Measurements from ENCODE around the gene DSCAML1. TPM values are rescaled to one million over a fixed set of nuclear protein-coding genes. Genes with fewer than 3 reads are reported as not detected.

The DSCAML1 gene
- total RNA-seq, 1 experiment from 2014 or later = 0.90 TPM

GRCh38 chr11:117640041-117640440 lies 157.0 kb downstream of the DSCAML1 start:
- TF ChIP-seq ZBTB43 (CRISPR knock-in tag; IDR thresholded peaks at IDR 0.05) (no peak), ZNF416 (CRISPR knock-in tag; IDR thresholded peaks at IDR 0.05) (no peak), MAX (CRISPR knock-in tag; IDR thresholded peaks at IDR 0.05) (no peak), ZNF396 (CRISPR knock-in tag; IDR thresholded peaks at IDR 0.05; ENCODE audit: borderline replicate concordance) (no peak), TEAD4 (CRISPR knock-in tag; IDR thresholded peaks at IDR 0.05) (no peak), GTF2I (CRISPR knock-in tag; conservative IDR thresholded peaks at IDR 0.05) (no peak), ZNF281 (CRISPR knock-in tag; IDR thresholded peaks at IDR 0.05) (no peak), ZNF532 (CRISPR knock-in tag; IDR thresholded peaks at IDR 0.05; ENCODE audit: borderline replicate concordance) (no peak), RELA (CRISPR knock-in tag; IDR thresholded peaks at IDR 0.05; ENCODE audit: borderline replicate concordance) (no peak)
- Mint-ChIP-seq H3K9me3 (peaks cover 5% of the 10 kb centered on the region; the same call in 1 of the 2 replicates), H3K36me3 (no peaks in the 10 kb centered on the region), H3K4me3 (no peak overlapping the region), H3K4me1 (peaks cover 24% of the 10 kb centered on the region), H3K27ac (no peak overlapping the region), H3K27me3 (ENCODE audit: low read depth) (no peaks in the 10 kb centered on the region; the same call in 1 of the 2 replicates)
- ChIA-PET CTCF (interaction anchor here (0.7 kb wide), 1 partner anchor 138 kb away, joined by 3 read pairs; no protein-coding TSS in a partner anchor), POLR2A (no interaction called here)
- DNase-seq (ENCODE audit: low spot score) (no peak), ATAC-seq (no peak)

GRCh38 chr11:117639601-117640000 lies 157.4 kb downstream of the DSCAML1 start:
- Mint-ChIP-seq H3K4me3 (no peak overlapping the region), H3K27me3 (ENCODE audit: low read depth) (no peaks in the 10 kb centered on the region; the same call in 1 of the 2 replicates), H3K36me3 (no peaks in the 10 kb centered on the region), H3K4me1 (peaks cover 26% of the 10 kb centered on the region), H3K9me3 (peaks cover 5% of the 10 kb centered on the region; the same call in 1 of the 2 replicates), H3K27ac (no peak overlapping the region)
- POLR2A ChIA-PET = interaction anchor here (1.0 kb wide), 1 partner anchor 35 kb away, joined by 5 read pairs; no protein-coding TSS in a partner anchor
- ATAC-seq (no peak), DNase-seq (ENCODE audit: low spot score) (no peak)
- CTCF ChIA-PET = interaction anchor here (0.7 kb wide), 1 partner anchor 137 kb away, joined by 3 read pairs; no protein-coding TSS in a partner anchor
- TF ChIP-seq FOXP4 (CRISPR knock-in tag; IDR thresholded peaks at IDR 0.05) = no peak
- TF ChIP-seq NFATC4 (CRISPR knock-in tag; IDR thresholded peaks at IDR 0.05) = no peak
- TF ChIP-seq EMX1 (CRISPR knock-in tag; IDR thresholded peaks at IDR 0.05) = no peak
- TF ChIP-seq PRDM15 (CRISPR knock-in tag; IDR thresholded peaks at IDR 0.05) = no peak
- no peak for TF ChIP-seq ZNF532 (CRISPR knock-in tag; IDR thresholded peaks at IDR 0.05; ENCODE audit: borderline replicate concordance)
